IPS DF 19.7 (cell line): Measurements from ENCODE around the gene CSNK1D.
"Not testable (repeated sequence)": the region's sequence is repeated elsewhere in the genome, so short reads cannot be mapped to it uniquely, and the experiment has no call there.

Experiments
- DNase-seq: peaks from one replicate; pipeline ENCODE4 v3.0.0-alpha.2; 2013; ENCODE audit warnings: low read depth, low spot score

Gene CSNK1D

DNA sequence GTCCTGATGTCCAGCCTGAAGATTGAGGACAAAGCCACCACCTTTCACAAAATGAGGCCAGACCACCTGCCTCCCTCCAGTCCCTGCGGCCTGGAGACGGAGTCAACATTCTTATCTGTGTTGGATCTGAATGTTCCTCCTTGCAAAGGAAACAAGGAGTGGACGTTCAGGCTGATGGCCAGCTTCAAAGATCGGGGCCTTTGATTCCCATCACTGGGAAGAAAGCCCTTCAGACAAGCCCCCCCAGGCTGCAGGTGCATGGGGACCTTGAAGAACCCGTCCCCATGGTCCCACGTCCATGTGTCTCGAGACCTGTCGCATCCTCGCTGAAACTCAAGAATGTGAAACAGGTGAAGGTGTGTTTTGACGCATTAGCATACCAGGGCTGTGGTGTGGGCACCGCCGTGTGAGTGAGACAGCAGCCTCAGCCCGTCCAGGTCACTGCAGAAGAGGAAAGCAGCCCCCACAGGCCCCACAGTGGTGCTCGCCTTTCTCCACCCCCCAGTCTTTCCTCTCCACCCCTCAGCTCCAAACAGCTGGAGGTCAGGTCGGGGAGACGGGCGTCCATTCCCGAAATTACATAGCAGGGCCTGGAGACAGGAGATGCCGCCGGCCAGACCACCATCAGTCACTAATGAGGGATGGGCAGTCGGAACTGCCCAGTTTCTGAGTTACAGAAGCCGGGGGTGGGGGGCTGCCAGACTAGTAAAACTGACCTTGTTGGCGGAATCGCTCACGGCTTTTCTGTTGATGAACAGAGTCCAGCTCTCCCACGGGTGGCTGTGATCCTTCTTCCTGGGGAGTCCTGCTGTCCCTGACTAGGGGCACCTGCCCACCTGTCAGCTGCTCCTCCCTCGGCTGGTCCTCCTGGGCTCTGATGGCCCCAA is 877 bp upstream of the CSNK1D start:
- DNase-seq, result no peak

- no peak for DNase-seq
Observed at GRCh38 chr17:82272495-82273326, 789 bp downstream of the CSNK1D start.

- no peak for DNase-seq
Observed at GRCh38 chr17:82271401-82271800, 2.1 kb downstream of the CSNK1D start.

DNA sequence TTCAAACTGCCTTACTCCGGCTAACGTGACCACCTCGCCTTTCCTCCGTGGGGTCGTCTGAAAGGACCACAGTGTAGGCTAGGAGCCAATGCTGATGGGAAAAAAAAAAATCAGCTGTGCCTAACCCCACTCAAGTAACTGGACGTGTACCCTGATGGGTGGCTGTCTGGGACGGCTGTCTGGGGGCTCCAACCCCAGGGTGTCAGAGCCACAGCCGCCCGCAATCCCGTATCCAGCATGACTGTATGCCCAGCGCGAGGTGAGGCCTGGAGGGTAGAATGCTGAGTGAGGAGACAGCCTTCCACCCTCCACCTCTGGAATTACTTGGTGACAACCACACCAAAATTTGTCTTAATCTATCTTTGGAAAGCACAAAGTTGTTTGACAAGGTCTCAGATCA is 2.8 kb downstream of the CSNK1D start:
- no peak for DNase-seq

DNA sequence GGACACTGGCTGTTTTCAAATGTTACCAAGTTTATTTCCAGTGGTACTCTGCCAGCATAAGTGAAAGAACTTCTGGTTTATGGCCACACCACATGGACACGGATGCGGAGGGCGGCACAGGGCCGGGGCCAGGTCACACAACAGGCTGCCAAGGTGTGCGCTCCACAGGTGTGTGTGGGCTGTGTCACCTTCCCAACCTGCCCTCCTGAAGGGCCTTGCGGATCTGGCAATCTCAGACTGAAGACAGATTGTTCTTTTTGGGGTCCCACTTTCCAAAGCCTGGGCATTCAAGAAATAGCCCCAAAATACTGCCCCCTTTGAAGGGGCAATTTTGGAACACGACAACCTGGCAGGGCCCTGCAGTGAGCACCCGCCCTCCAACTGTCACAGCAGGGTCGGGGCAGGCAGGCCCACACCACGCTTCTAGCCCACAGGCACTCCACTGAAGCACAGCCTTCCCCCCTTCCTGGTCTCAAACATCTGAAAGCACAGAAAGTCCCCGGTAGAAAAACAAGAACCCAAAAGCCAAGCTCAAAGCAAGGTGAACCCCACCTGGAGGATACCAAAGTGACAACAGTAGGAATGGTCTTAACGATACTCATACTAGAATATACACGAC is 3.5 kb downstream of the CSNK1D start:
- DNase-seq, result no peak

GRCh38 chr17:82269138-82269881 is 4.2 kb downstream of the CSNK1D start:
- DNase-seq, result no peak

GRCh38 chr17:82267575-82268379 is 5.7 kb downstream of the CSNK1D start:
- no peak for DNase-seq

DNA sequence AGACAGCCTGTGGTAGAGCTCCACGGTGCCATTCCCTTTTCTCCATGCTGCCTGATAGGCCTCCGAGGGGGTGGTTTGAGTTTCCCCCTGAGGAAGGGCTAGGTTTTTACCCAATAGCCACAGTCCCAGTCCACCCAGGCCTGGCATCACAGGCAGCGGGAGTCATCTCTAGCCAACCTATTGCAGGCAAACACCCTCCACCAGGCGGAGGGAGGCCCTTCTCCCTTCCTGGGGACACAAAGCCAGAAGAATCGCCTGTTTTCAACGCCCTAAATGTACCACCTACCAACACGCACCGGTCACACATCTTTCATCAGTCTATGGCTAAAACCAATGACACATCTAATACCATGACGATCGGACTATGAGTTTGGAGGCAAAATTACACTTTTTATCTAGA is 7.4 kb downstream of the CSNK1D start:
- no peak for DNase-seq

- no peak for DNase-seq
Observed at GRCh38 chr17:82263641-82264040, 9.9 kb downstream of the CSNK1D start.

DNA sequence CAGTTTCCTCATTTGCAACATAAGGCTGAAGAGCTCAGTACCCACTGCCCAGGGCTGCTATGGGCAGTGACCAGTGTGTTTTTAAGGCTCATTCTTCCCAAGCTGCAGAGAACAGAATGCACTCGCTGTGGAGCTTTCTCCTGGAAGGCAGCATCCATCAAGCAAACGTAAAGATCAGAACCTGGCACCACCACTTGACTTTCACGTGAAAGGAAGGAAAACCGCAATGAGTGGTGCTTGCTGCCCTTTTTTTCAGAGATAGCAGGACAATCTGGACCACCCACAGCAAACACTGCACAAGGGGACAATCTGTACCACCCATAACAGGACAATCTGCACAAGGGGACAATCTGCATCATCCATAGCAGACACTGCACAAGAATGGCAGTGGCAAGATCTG is 11.2 kb downstream of the CSNK1D start:
- no peak for DNase-seq

- not testable (repeated sequence) for DNase-seq
Observed at GRCh38 chr17:82259972-82260961, 13.2 kb downstream of the CSNK1D start.

DNA sequence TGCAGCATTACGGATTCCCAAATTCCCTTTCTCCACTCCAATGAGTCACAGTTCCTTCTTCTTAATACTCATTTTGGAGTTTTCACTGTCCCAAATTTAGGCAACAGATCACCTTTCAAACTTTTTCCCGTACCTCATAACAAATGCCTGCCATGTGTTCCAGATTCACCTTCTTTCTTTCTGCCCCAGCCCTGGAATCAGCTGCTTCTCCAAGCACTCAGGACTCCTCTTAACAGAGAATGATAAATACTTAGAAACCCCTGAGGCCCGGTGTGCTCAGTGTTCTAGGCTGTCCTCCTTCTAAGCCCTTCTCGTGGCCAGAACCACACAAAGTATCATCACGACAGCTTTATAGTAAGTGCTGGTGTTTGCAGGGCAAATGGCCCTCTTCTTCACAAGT is 14.9 kb downstream of the CSNK1D start:
- DNase-seq, result no peak

GRCh38 chr17:82257473-82257872 is 16.0 kb downstream of the CSNK1D start:
- no peak for DNase-seq

GRCh38 chr17:82256242-82256885 is 17.1 kb downstream of the CSNK1D start:
- DNase-seq, result no peak

GRCh38 chr17:82255402-82255972 is 18.0 kb downstream of the CSNK1D start:
- DNase-seq, result no peak

DNA sequence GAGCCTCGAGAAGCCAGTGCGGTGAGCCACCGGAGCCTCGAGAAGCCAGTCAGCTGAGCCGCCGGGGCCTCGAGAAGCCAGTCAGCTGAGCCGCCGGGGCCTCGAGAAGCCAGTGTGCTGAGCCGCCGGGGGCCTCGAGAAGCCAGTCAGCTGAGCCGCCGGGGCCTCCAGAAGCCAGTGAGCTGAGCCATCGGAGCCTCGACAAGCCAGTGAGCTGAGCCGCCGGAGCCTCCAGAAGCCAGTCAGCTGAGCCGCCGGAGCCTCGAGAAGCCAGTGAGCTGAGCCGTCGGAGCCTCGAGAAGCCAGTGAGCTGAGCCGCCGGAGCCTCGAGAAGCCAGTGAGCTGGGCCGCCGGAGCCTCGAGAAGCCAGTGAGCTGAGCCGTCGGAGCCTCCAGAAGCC is 18.8 kb downstream of the CSNK1D start:
- not testable (repeated sequence) for DNase-seq

DNA sequence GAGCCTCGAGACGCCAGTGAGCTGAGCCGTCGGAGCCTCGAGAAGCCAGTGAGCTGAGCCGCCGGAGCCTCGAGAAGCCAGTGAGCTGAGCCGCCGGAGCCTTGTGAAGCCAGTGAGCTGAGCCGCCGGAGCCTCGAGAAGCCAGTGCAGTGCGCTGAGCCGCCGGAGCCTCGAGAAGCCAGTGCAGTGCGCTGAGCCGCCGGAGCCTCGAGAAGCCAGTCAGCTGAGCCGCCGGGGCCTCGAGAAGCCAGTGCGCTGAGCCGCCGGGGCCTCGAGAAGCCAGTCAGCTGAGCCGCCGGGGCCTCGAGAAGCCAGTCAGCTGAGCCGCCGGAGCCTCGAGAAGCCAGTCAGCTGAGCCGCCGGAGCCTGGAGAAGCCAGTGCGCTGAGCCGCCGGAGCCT is 19.4 kb downstream of the CSNK1D start:
- not testable (repeated sequence) for DNase-seq

DNA sequence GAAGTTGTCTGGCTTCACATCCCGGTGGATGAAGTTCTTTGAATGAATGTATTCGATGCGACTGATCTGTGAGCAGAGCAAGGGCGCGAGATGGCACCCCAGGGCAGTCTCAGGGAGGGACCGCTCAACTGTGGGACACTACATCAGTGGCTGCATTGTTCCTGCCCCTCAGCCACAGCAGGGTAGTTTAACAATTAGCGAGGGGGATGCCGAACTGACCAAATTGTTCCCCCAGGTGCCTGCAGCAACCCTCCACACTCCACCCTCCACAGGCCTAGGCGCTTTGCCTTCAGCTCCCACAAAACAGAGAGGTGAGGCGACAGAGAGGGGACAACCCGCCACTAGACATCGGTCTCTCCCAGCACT is 20.3 kb downstream of the CSNK1D start:
- no peak for DNase-seq
